SK-N-SH (cell line): Measurements from ENCODE around the gene TBC1D2. TPM values are rescaled to one million over a fixed set of nuclear protein-coding genes. Genes with fewer than 3 reads are reported as not detected.

ENCODE experiments used
- CTCF ChIA-PET: fragments of 300-600, 350-600 bp; formaldehyde crosslinking; extraction: SDS; loops from one replicate; lab custom pipeline; 2021; lab: Yijun Ruan, JAX
- POLR2A ChIA-PET: fragments of 350-600 bp; sonication (Branson Sonifier 250); formaldehyde crosslinking; extraction: SDS; loops from one replicate; lab custom pipeline; 2020; ENCODE audit warnings: antibody characterized with exemption, inconsistent platforms; lab: Yijun Ruan, JAX
- DNase-seq: peaks from one replicate; pipeline ENCODE4 v3.0.0; 2012
- H2AFZ ChIP-seq: fragments of 200-600 bp; sonication (generic); 2 replicates; pipeline ENCODE4 v1.8.1; 2016; ENCODE audit warnings: antibody characterized with exemption, mild to moderate bottlenecking, low read depth
- H3F3A ChIP-seq: fragments of 200-600 bp; sonication (generic); replicated peaks from 2 replicates; pipeline ENCODE3; 2016; ENCODE audit warnings: antibody characterized with exemption, mild to moderate bottlenecking; ENCODE audit not compliant: insufficient read depth
- H3K27ac ChIP-seq, 2 experiments: fragments of 200-500 bp in 1 of 2; fragments of 200-600 bp in 1 of 2; sonication (Bioruptor generic) in 1 of 2; sonication (generic), shearing (Covaris generic) in 1 of 2; 2 replicates each; pipeline versions ENCODE4 v1.5.1 to v1.6.1; 2014 to 2016; ENCODE audit warnings: low read depth in 2 of 2, inconsistent platforms in 1 of 2, low read length in 1 of 2, mild to moderate bottlenecking in 1 of 2, mixed read lengths in 1 of 2
- H3K27me3 ChIP-seq: fragments of 200-600 bp; sonication (generic), shearing (Covaris generic); 2 replicates; pipeline ENCODE4 v1.6.1; 2016; ENCODE audit warnings: mixed run types; ENCODE audit not compliant: insufficient read depth
- H3K36me3 ChIP-seq, 2 experiments: fragments of 200-500 bp in 1 of 2; fragments of 200-600 bp in 1 of 2; sonication (Bioruptor generic) in 1 of 2; sonication (generic) in 1 of 2; replicated peaks in 1 of 2; 2 replicates each; pipeline versions ENCODE3 to v1.5.1; 2014 to 2016; ENCODE audit warnings: low read length in 1 of 2, mild to moderate bottlenecking in 1 of 2; ENCODE audit not compliant: insufficient read depth in 2 of 2, control insufficient read depth in 1 of 2
- H3K4me1 ChIP-seq, 2 experiments: fragments of 200-500 bp in 1 of 2; fragments of 200-600 bp in 1 of 2; sonication (Bioruptor generic) in 1 of 2; sonication (generic), shearing (Covaris generic) in 1 of 2; 2 replicates each; pipeline versions ENCODE4 v1.5.1 to v1.6.1; 2014 to 2016; ENCODE audit warnings: low read depth in 1 of 2, low read length in 1 of 2, mixed run types in 1 of 2; ENCODE audit not compliant: insufficient read depth in 2 of 2, control insufficient read depth in 1 of 2
- H3K4me2 ChIP-seq: fragments of 200-600 bp; sonication (generic), shearing (Covaris generic); 2 replicates; pipeline ENCODE4 v1.6.1; 2017; ENCODE audit warnings: mixed run types
- H3K4me3 ChIP-seq, 2 experiments: fragments of 200-500 bp in 1 of 2; fragments of 200-600 bp in 1 of 2; sonication (Bioruptor generic) in 1 of 2; sonication (generic), shearing (Covaris generic) in 1 of 2; 2 replicates each; pipeline versions ENCODE4 v1.5.1 to v1.8.1; 2014 to 2016; ENCODE audit warnings: low read depth in 2 of 2, inconsistent platforms in 1 of 2, low read length in 1 of 2, mild to moderate bottlenecking in 1 of 2, mixed read lengths in 1 of 2, moderate library complexity in 1 of 2
- H3K79me2 ChIP-seq: fragments of 200-600 bp; sonication (generic); 2 replicates; pipeline ENCODE4 v1.8.1; 2017; ENCODE audit warnings: mild to moderate bottlenecking; ENCODE audit not compliant: insufficient read depth
- H3K9ac ChIP-seq: fragments of 200-600 bp; sonication (generic); 2 replicates; pipeline ENCODE4 v1.6.1; 2017; ENCODE audit warnings: mixed run types
- H3K9me2 ChIP-seq: fragments of 200-600 bp; sonication (generic); 2 replicates; pipeline ENCODE4 v1.6.1; 2017; ENCODE audit warnings: mixed run types
- H3K9me3 ChIP-seq: fragments of 200-600 bp; sonication (generic); 2 replicates; pipeline ENCODE4 v1.6.1; 2017; ENCODE audit warnings: mixed run types, mild to moderate bottlenecking, moderate library complexity
- H4K20me1 ChIP-seq: fragments of 200-600 bp; sonication (generic); 2 replicates; pipeline ENCODE4 v1.6.1; 2017; ENCODE audit warnings: mild to moderate bottlenecking, mixed run types; ENCODE audit not compliant: insufficient read depth
- CHD2 ChIP-seq: fragments of 150-350 bp; IDR thresholded peaks from 2 replicates; pipeline ENCODE4 v1.6.1; 2018; ENCODE audit warnings: low read length; ENCODE audit not compliant: partially characterized antibody
- ELF1 ChIP-seq: IDR thresholded peaks from 2 replicates; pipeline ENCODE4 v1.4.0; 2012
- EP300 ChIP-seq, 2 experiments: IDR thresholded peaks; 2 replicates each; pipeline versions ENCODE4 v1.4.0 to v1.6.1; 2012; ENCODE audit warnings: borderline replicate concordance in 1 of 2, low read depth in 1 of 2, low read length in 1 of 2
- FOSL2 ChIP-seq: IDR thresholded peaks from 2 replicates; pipeline ENCODE4 v1.4.0; 2012; ENCODE audit warnings: low read depth, mild to moderate bottlenecking, moderate library complexity, borderline replicate concordance
- FOXJ3 ChIP-seq: sonication (generic); formaldehyde crosslinking; IDR thresholded peaks from 2 replicates; pipeline ENCODE4 v1.5.1; 2020; ENCODE audit warnings: mild to moderate bottlenecking, missing genetic modification reagents
- FOXM1 ChIP-seq: IDR thresholded peaks from 2 replicates; pipeline ENCODE4 v1.4.0; 2012; ENCODE audit warnings: low read depth, mild to moderate bottlenecking
- GABPA ChIP-seq: IDR thresholded peaks from 2 replicates; pipeline ENCODE4 v1.4.0; 2012; ENCODE audit warnings: low read depth, mild to moderate bottlenecking
- JUND ChIP-seq: IDR thresholded peaks from 2 replicates; pipeline ENCODE4 v1.4.0; 2012
- MXI1 ChIP-seq: IDR thresholded peaks from 2 replicates; pipeline ENCODE4 v1.6.1; 2012; ENCODE audit warnings: mild to moderate bottlenecking, low read depth, low read length, improper control_type of control experiment
- NFIC ChIP-seq: IDR thresholded peaks from 2 replicates; pipeline ENCODE4 v1.4.0; 2012; ENCODE audit warnings: borderline replicate concordance
- RXRA ChIP-seq: IDR thresholded peaks from 2 replicates; pipeline ENCODE4 v1.4.0; 2012; ENCODE audit warnings: low read depth, mild to moderate bottlenecking, borderline replicate concordance
- SIN3A ChIP-seq: IDR thresholded peaks from 2 replicates; pipeline ENCODE4 v1.6.1; 2012; ENCODE audit warnings: low read depth, mild to moderate bottlenecking, low read length, moderate library complexity, borderline replicate concordance
- TCF12 ChIP-seq: IDR thresholded peaks from 2 replicates; pipeline ENCODE4 v1.4.0; 2012
- TEAD4 ChIP-seq: IDR thresholded peaks from 2 replicates; pipeline ENCODE4 v1.4.0; 2012; ENCODE audit warnings: mild to moderate bottlenecking, borderline replicate concordance; ENCODE audit not compliant: insufficient read depth
- YY1 ChIP-seq: IDR thresholded peaks from 2 replicates; pipeline ENCODE4 v1.4.0; 2012; ENCODE audit warnings: low read depth, mild to moderate bottlenecking
- WGBS: methylation state at CpG from one replicate; pipeline ENCODE4 v1.1.6; 2017; ENCODE audit warnings: low lambda C conversion rate; 5-methylcytosine and 5-hydroxymethylcytosine counted together
- polyA plus RNA-seq, 3 experiments: library from polyadenylated mRNA; depleted of rRNA; stranded (reverse); fragments of >200 nt; gene quantifications; 2 replicates each; pipeline ENCODE4 v1.2.3, GENCODE V29; 2012
- TF ChIP-seq, protein P1 (sequence below): fragments of 200-600 bp; sonication (generic); IDR thresholded peaks from 2 replicates; pipeline ENCODE4 v1.6.1; 2017; ENCODE audit warnings: antibody characterized with exemption, mild to moderate bottlenecking, moderate library complexity
- TF ChIP-seq, protein P2 (sequence below): IDR thresholded peaks from 2 replicates; pipeline ENCODE4 v1.4.0; 2012; ENCODE audit warnings: low read depth, borderline replicate concordance
- TF ChIP-seq, protein P3 (sequence below): IDR thresholded peaks from 2 replicates; pipeline ENCODE4; 2012
- TF ChIP-seq, protein P4 (sequence below): IDR thresholded peaks from 2 replicates; pipeline ENCODE4 v1.4.0; 2012; ENCODE audit warnings: low read depth
- TF ChIP-seq, protein P5 (sequence below): IDR thresholded peaks from 2 replicates; pipeline ENCODE4 v1.4.0; 2012; ENCODE audit warnings: low read depth, borderline replicate concordance

Gene TBC1D2
- polyA plus RNA-seq, 1 of the 3 experiments (the other 2 are of a cell fraction): 5.6 TPM

DNA sequence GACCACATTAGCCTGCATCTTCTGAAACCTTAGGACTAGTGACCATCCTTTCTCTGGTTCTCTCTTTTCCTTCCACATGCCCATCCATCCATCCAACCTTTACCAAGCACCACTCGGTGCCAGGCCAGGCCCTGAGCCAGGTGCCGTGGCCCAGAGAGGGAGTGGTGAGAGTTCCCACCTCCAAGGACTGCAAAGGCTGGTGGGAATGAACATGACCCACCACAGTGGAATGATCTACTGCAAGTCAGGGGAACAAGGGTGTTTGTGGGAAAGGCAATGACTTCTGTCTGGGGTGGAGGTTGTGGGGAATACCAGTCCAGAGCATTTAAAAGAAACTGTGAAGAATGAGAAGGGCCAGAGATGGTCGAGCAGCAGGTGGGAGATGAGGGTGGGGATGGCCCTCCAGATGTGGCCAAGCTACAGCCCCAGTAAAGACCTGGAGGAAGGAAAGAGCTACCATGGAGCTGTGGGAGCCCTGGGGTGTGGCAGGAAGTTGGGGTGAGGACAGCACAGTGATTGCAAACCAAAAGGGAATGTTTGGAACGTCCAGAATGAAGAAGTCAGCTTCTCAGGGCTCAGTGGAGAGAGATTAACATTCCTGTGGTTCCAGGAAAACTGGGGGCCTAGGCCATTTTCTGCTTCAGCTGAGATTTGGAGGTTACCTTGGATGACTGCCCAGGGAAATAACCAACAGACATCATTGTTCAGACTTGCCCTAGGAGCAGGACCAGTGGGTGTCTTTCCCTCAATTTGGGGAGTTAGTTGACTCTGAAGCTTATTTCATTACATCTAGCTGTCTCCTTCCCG, 32.4 kb downstream of the TBC1D2 start:
- H3K4me3 ChIP-seq: no peak overlapping the region
- H3K36me3 ChIP-seq: peaks cover 0 to 6% of the 10 kb centered on the region in 2 experiments
- H3K27me3 ChIP-seq: no peaks in the 10 kb centered on the region
- ChIA-PET CTCF (interaction anchor here (0.7 to 1.0 kb wide), 2 partner anchors 18 to 104 kb away, joined by 3 read pairs; partner anchors contain the start of gene TRIM14), POLR2A (no interaction called here)
- no peaks in the 10 kb centered on the region for H3K9me3 ChIP-seq
- TF ChIP-seq SIN3A: no peak
- TF ChIP-seq RXRA: peak; percentile 88
- peak; percentile 74 for TF ChIP-seq TCF12
- peak in 1 of 2 experiments; percentile 89; a peak in 2 of 4 replicates for TF ChIP-seq EP300 (IDR thresholded peaks at IDR 0.05; ENCODE audit: borderline replicate concordance in 1 of 2, low read depth in 1 of 2, low read length in 1 of 2)
- no peak for TF ChIP-seq MXI1
- TF ChIP-seq NFIC: peak; percentile 83
- TF ChIP-seq, protein P1, sequence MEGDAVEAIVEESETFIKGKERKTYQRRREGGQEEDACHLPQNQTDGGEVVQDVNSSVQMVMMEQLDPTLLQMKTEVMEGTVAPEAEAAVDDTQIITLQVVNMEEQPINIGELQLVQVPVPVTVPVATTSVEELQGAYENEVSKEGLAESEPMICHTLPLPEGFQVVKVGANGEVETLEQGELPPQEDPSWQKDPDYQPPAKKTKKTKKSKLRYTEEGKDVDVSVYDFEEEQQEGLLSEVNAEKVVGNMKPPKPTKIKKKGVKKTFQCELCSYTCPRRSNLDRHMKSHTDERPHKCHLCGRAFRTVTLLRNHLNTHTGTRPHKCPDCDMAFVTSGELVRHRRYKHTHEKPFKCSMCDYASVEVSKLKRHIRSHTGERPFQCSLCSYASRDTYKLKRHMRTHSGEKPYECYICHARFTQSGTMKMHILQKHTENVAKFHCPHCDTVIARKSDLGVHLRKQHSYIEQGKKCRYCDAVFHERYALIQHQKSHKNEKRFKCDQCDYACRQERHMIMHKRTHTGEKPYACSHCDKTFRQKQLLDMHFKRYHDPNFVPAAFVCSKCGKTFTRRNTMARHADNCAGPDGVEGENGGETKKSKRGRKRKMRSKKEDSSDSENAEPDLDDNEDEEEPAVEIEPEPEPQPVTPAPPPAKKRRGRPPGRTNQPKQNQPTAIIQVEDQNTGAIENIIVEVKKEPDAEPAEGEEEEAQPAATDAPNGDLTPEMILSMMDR: no peak
- TF ChIP-seq FOXJ3 (CRISPR knock-in tag): no peak
- TF ChIP-seq, protein P2, sequence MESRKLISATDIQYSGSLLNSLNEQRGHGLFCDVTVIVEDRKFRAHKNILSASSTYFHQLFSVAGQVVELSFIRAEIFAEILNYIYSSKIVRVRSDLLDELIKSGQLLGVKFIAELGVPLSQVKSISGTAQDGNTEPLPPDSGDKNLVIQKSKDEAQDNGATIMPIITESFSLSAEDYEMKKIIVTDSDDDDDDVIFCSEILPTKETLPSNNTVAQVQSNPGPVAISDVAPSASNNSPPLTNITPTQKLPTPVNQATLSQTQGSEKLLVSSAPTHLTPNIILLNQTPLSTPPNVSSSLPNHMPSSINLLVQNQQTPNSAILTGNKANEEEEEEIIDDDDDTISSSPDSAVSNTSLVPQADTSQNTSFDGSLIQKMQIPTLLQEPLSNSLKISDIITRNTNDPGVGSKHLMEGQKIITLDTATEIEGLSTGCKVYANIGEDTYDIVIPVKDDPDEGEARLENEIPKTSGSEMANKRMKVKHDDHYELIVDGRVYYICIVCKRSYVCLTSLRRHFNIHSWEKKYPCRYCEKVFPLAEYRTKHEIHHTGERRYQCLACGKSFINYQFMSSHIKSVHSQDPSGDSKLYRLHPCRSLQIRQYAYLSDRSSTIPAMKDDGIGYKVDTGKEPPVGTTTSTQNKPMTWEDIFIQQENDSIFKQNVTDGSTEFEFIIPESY: peak; percentile 43; the same call in 1 of the 2 replicates
- peak; percentile 65; the same call in 1 of the 2 replicates for TF ChIP-seq YY1
- peak; percentile 97 for TF ChIP-seq TEAD4
- TF ChIP-seq CHD2: no peak
- peak; percentile 44 for TF ChIP-seq GABPA
- TF ChIP-seq FOSL2: peak; percentile 67; the same call in 1 of the 2 replicates
- TF ChIP-seq, protein P3, sequence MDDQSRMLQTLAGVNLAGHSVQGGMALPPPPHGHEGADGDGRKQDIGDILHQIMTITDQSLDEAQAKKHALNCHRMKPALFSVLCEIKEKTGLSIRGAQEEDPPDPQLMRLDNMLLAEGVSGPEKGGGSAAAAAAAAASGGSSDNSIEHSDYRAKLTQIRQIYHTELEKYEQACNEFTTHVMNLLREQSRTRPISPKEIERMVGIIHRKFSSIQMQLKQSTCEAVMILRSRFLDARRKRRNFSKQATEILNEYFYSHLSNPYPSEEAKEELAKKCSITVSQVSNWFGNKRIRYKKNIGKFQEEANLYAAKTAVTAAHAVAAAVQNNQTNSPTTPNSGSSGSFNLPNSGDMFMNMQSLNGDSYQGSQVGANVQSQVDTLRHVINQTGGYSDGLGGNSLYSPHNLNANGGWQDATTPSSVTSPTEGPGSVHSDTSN: peak; percentile 66
- peak; percentile 35; the same call in 1 of the 2 replicates for TF ChIP-seq FOXM1
- TF ChIP-seq, protein P4, sequence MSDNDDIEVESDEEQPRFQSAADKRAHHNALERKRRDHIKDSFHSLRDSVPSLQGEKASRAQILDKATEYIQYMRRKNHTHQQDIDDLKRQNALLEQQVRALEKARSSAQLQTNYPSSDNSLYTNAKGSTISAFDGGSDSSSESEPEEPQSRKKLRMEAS: peak; percentile 56
- TF ChIP-seq JUND: peak; percentile 75; the same call in 1 of the 2 replicates
- TF ChIP-seq, protein P5, sequence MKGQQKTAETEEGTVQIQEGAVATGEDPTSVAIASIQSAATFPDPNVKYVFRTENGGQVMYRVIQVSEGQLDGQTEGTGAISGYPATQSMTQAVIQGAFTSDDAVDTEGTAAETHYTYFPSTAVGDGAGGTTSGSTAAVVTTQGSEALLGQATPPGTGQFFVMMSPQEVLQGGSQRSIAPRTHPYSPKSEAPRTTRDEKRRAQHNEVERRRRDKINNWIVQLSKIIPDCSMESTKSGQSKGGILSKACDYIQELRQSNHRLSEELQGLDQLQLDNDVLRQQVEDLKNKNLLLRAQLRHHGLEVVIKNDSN: 0 out of 2 replicates have a peak, but pooled peaks have one; percentile 9
- TF ChIP-seq ELF1: peak; percentile 57
- no peak for DNase-seq
- WGBS: 43% methylated on average over 5 of the region's 5 CpGs
- H3K9ac ChIP-seq: peak overlapping the region; percentile 67
- no peaks in the 10 kb centered on the region for H4K20me1 ChIP-seq
- H3K27ac ChIP-seq: peak overlapping the region; percentile 83 to 93
- no peaks in the 10 kb centered on the region for H3K9me2 ChIP-seq
- peaks cover 4 to 14% of the 10 kb centered on the region in 2 experiments; a peak in 3 of 4 replicates for H3K4me1 ChIP-seq
- no peaks in the 10 kb centered on the region for H3K79me2 ChIP-seq
- peaks cover 4% of the 10 kb centered on the region for H3F3A ChIP-seq
- H2AFZ ChIP-seq: peak overlapping the region; percentile 26; the same call in 1 of the 2 replicates
- peak overlapping the region; percentile 24 for H3K4me2 ChIP-seq
